Smooth muscle cell (in vitro differentiated cells): ENCODE data around the gene TAF7. TPM values are rescaled to one million over a fixed set of nuclear protein-coding genes. Genes with fewer than 3 reads are reported as not detected.

Experiments
- DNase-seq: peaks from one replicate; lab custom pipeline; 2025; ENCODE audit not compliant: unreplicated experiment; lab: John Stamatoyannopoulos, UW
- H2AFZ ChIP-seq: fragments of 200-600 bp; sonication (generic); 2 replicates; pipeline ENCODE4 v1.6.0; 2016; ENCODE audit warnings: antibody characterized with exemption, low read depth, mild to moderate bottlenecking
- H3F3A ChIP-seq: fragments of 200-600 bp; sonication (generic); 2 replicates; pipeline ENCODE4 v1.6.0; 2017; ENCODE audit warnings: antibody characterized with exemption, low read depth
- H3K27ac ChIP-seq: fragments of 200-600 bp; sonication (generic); 2 replicates; pipeline ENCODE4 v1.5.1; 2016; ENCODE audit warnings: low read depth, mild to moderate bottlenecking
- H3K27me3 ChIP-seq: fragments of 200-600 bp; sonication (generic); 2 replicates; pipeline ENCODE4 v1.6.1; 2016; ENCODE audit warnings: low read depth, mild to moderate bottlenecking
- H3K36me3 ChIP-seq: fragments of 200-600 bp; sonication (generic); 2 replicates; pipeline ENCODE4 v1.5.1; 2016; ENCODE audit warnings: low read depth
- H3K4me1 ChIP-seq: fragments of 200-600 bp; sonication (generic); 2 replicates; pipeline ENCODE4 v1.5.1; 2016; ENCODE audit warnings: low read depth
- H3K4me2 ChIP-seq: fragments of 200-600 bp; sonication (generic); 2 replicates; pipeline ENCODE4 v1.6.0; 2016; ENCODE audit warnings: mild to moderate bottlenecking
- H3K4me3 ChIP-seq: fragments of 200-600 bp; sonication (generic); 2 replicates; pipeline ENCODE4 v1.5.1; 2016; ENCODE audit warnings: mild to moderate bottlenecking
- H3K79me2 ChIP-seq: fragments of 200-600 bp; sonication (generic); 2 replicates; pipeline ENCODE4 v1.6.0; 2016; ENCODE audit warnings: low read depth, mild to moderate bottlenecking
- H3K9ac ChIP-seq: fragments of 200-600 bp; sonication (generic); 2 replicates; pipeline ENCODE4 v1.6.0; 2016; ENCODE audit warnings: low read depth
- H3K9me3 ChIP-seq: fragments of 200-600 bp; sonication (generic); replicated peaks from 2 replicates; pipeline ENCODE4 v1.5.1; 2016; ENCODE audit warnings: low read depth
- H4K20me1 ChIP-seq: fragments of 200-600 bp; sonication (generic); 2 replicates; pipeline ENCODE4 v1.6.0; 2016; ENCODE audit warnings: low read depth
- CTCF ChIP-seq: fragments of 200-600 bp; sonication (generic); IDR thresholded peaks from 2 replicates; pipeline ENCODE4 v1.5.1; 2017; ENCODE audit warnings: borderline replicate concordance, mild to moderate bottlenecking, antibody characterized with exemption; ENCODE audit not compliant: insufficient read depth, poor library complexity, severe bottlenecking
- whole genome bisulfite sequencing: methylation state at CpG from one replicate; pipeline ENCODE4 v1.1.7; 2016; ENCODE audit warnings: low lambda C conversion rate; 5-methylcytosine and 5-hydroxymethylcytosine counted together
- polyA plus RNA-seq: library from polyadenylated mRNA; unstranded; fragments of >200 nt; fragmentation: Nextera tagmentation; extraction: Ambion mirVana; gene quantifications from 2 replicates; pipeline ENCODE4 v1.2.1, GENCODE V29; 2016
- total RNA-seq: library from RNA; depleted of rRNA; stranded (reverse); fragments of >200 nt; gene quantifications from 2 replicates; pipeline ENCODE4 v1.2.3, GENCODE V29; 2014

The TAF7 gene
- total and polyA plus RNA-seq, 2 experiments from 2014 or later = 83.0 to 105 TPM

GRCh38 chr5:141356133-141356532 lies 35.5 kb upstream of the TAF7 start:
- no peak overlapping the region for H2AFZ ChIP-seq
- H3K27ac ChIP-seq = no peak overlapping the region
- H3K27me3 ChIP-seq = no peaks in the 10 kb centered on the region
- TF ChIP-seq CTCF = no peak
- no peaks in the 10 kb centered on the region for H3K36me3 ChIP-seq
- H3K9me3 ChIP-seq = peaks cover 6% of the 10 kb centered on the region
- no peak overlapping the region for H3K9ac ChIP-seq
- no peaks in the 10 kb centered on the region for H3K4me1 ChIP-seq
- H3K4me3 ChIP-seq = no peak overlapping the region
- DNase-seq = no peak
- no peaks in the 10 kb centered on the region for H4K20me1 ChIP-seq
- no peak overlapping the region for H3K4me2 ChIP-seq
- WGBS = 84% methylated on average over 5 of the region's 5 CpGs
- no peaks in the 10 kb centered on the region for H3K79me2 ChIP-seq
- no peaks in the 10 kb centered on the region for H3F3A ChIP-seq

- no peak for TF ChIP-seq CTCF
- Histone ChIP-seq H3K27me3 (no peaks in the 10 kb centered on the region), H3K4me1 (no peaks in the 10 kb centered on the region), H3F3A (no peaks in the 10 kb centered on the region), H3K4me2 (no peak overlapping the region), H3K9ac (no peak overlapping the region), H4K20me1 (no peaks in the 10 kb centered on the region), H3K4me3 (no peak overlapping the region), H3K79me2 (no peaks in the 10 kb centered on the region), H2AFZ (no peak overlapping the region), H3K27ac (no peak overlapping the region), H3K36me3 (no peaks in the 10 kb centered on the region), H3K9me3 (peaks cover 6% of the 10 kb centered on the region)
- 96% methylated on average over 24 of the region's 24 CpGs for WGBS
- DNase-seq = no peak
Measured at GRCh38 chr5:141355641-141356040, 35.1 kb upstream of the TAF7 start.

- H3K4me1 ChIP-seq = no peaks in the 10 kb centered on the region
- no peak within 1 kb of the TSS for H3K4me3 ChIP-seq
- H3K79me2 ChIP-seq = no peaks in the 10 kb centered on the region
- no peaks in the 10 kb centered on the region for H3K27me3 ChIP-seq
- H3F3A ChIP-seq = no peaks in the 10 kb centered on the region
- H4K20me1 ChIP-seq = no peaks in the 10 kb centered on the region
- no peaks in the 10 kb centered on the region for H3K36me3 ChIP-seq
- WGBS = 92% methylated on average over 29 of the region's 29 CpGs
- H2AFZ ChIP-seq = no peak within 1 kb of the TSS
- peaks cover 6% of the 10 kb centered on the region for H3K9me3 ChIP-seq
- no peak within 1 kb of the TSS for H3K27ac ChIP-seq
- peak; percentile 21 for TF ChIP-seq CTCF
- H3K9ac ChIP-seq = no peak within 1 kb of the TSS
- no peak for DNase-seq
- no peak within 1 kb of the TSS for H3K4me2 ChIP-seq
Measured at GRCh38 chr5:141354900-141355469, 34.4 kb upstream of the TAF7 start, which contains the start of gene PCDHGA4. Gene PCDHGA4 (plus strand): TSS chr5:141355021. CDS start chr5:141355108, 87 bp downstream.

- TF ChIP-seq CTCF = no peak
- WGBS = 97% methylated on average over 29 of the region's 36 CpGs
Measured at GRCh38 chr5:141351591-141351990, 31.0 kb upstream of the TAF7 start.

More at GRCh38 chr5:141351591-141351990, 31.0 kb upstream of the TAF7 start:
- Histone ChIP-seq H2AFZ (no peak overlapping the region), H4K20me1 (no peaks in the 10 kb centered on the region), H3K79me2 (no peaks in the 10 kb centered on the region), H3K9me3 (peaks cover 6% of the 10 kb centered on the region), H3K4me3 (no peak overlapping the region), H3K4me1 (no peaks in the 10 kb centered on the region), H3K27me3 (no peaks in the 10 kb centered on the region), H3K36me3 (no peaks in the 10 kb centered on the region), H3K4me2 (no peak overlapping the region), H3K27ac (no peak overlapping the region), H3K9ac (no peak overlapping the region), H3F3A (no peaks in the 10 kb centered on the region)
- DNase-seq = no peak
